NCI-H524 treated with DMSO at 0.1 percent for 48 hours (cell line): ENCODE measurements around the gene KDM4C.
A peak's percentile ranks its signal among the peaks of the same experiment; 100 is the strongest.
"Not testable (repeated sequence)": the region's sequence is repeated elsewhere in the genome, so short reads cannot be mapped to it uniquely, and the experiment has no call there.

Experiments used
- DNase-seq: peaks from one replicate; lab custom pipeline; 2025; lab: John Stamatoyannopoulos, UW

The KDM4C gene

GRCh38 chr9:7171396-7172153 is 413.8 kb downstream of the KDM4C start:
- DNase-seq, result no peak

- DNase-seq, result no peak
Measured at GRCh38 chr9:7172154-7173115, 414.7 kb downstream of the KDM4C start.

GRCh38 chr9:7173139-7173538 is 415.4 kb downstream of the KDM4C start:
- DNase-seq, result no peak

GRCh38 chr9:7174301-7174700 is 416.5 kb downstream of the KDM4C start:
- no peak for DNase-seq

- no peak for DNase-seq
Measured at GRCh38 chr9:7174884-7175283, 417.1 kb downstream of the KDM4C start.

GRCh38 chr9:7176561-7176960 is 418.8 kb downstream of the KDM4C start:
- no peak for DNase-seq

- no peak for DNase-seq
Measured at GRCh38 chr9:7177383-7177782, 419.6 kb downstream of the KDM4C start.

DNA sequence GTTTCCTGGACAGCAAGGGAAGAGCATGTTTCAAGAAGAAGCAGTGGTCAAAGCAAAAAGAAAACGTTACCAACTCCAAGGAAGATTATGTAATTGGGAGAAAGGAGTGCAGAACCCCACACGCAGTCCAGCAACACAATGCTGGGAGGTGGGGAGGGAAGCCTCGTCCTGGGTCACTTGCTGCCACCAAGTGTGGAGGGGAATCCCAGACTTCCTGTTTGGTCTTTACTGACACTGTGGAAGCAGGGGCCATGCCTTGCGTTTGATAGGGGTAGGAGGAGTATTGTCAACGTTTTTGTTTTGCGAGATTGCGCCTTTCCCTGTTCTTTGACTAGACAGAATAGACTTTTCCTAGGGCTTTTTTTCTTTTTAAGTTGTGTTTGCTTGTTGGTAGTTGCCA is 421.0 kb downstream of the KDM4C start:
- no peak for DNase-seq

- DNase-seq, result no peak
Measured at GRCh38 chr9:7180247-7180646, 422.5 kb downstream of the KDM4C start.

DNA sequence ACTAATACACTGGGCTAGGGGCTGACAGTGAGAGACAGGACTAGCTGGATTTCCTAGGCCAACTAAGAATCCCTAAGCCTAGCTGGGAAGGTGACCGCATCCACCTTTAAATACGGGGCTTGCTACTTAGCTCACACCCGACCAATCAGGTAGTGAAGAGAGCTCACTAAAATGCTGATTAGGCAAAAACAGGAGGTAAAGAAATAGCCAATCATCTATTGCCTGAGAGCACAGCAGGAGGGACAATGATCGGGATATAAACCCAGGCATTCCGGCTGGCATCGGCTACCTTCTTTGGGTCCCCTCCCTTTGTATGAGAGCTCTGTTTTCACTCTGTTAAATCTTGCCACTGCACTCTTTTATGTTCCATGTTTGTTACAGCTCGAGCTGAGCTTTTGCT is 425.4 kb downstream of the KDM4C start:
- not testable (repeated sequence) for DNase-seq

DNA sequence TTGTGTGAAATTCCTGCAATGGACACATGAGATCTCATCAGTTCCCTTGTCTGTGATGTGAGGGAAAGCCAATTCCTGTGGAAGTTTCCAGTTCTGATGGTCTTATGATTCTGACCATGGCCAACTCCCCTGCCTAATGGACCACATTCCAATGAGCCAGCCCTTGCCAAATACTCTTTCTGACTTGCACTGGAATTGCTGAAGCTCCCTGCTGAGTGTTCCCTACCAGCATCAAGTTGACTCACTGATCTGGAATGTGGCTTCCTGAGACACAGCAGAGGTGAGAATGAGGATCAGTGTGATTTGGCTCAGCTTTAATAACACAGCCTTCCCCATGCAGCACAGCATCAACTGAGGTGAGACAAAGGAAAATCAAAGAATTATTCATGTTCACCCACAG is 427.8 kb downstream of the KDM4C start:
- no peak for DNase-seq

- no peak for DNase-seq
Measured at GRCh38 chr9:7186175-7186574, 428.4 kb downstream of the KDM4C start.

- no peak for DNase-seq
Measured at GRCh38 chr9:7192266-7192665, 434.5 kb downstream of the KDM4C start.

- no peak for DNase-seq
Measured at GRCh38 chr9:7195526-7195925, 437.8 kb downstream of the KDM4C start.

DNA sequence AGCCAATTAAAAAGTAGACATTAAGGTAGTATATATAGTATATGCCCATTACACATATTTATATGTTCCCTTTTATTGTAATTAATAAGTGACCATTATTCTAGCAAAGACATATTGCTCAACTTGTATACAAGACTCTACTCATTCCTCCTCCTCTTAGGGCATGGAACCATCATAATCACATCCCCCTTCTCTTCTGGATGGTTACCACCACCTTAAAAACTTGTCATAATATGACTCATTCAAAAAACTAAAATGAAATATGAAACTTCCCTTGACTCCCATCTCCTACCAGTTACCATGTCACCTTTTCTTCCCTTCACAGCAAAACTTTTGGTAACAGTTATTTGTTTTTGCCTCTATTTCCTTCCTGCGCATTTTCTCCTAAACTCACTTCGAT is 438.7 kb downstream of the KDM4C start:
- DNase-seq, result no peak

DNA sequence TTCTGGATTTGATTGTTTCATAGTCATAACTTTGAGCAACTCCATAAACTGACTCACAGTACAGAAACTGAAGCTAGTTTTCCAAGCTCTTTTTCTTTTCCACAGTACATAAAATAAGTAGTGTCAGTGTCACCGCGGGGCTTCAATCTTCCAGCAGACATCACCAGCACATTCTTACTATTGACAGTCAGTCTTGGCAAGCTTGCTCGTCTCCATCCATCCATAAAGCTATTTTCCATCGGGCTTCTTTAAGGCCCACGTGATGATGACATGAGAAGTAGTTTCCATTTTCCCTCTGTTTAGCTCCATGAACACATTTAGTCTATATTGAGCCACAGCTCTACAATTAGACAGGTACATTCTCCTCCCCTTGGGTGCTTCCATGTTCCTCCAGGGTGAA is 443.4 kb downstream of the KDM4C start:
- no peak for DNase-seq

DNA sequence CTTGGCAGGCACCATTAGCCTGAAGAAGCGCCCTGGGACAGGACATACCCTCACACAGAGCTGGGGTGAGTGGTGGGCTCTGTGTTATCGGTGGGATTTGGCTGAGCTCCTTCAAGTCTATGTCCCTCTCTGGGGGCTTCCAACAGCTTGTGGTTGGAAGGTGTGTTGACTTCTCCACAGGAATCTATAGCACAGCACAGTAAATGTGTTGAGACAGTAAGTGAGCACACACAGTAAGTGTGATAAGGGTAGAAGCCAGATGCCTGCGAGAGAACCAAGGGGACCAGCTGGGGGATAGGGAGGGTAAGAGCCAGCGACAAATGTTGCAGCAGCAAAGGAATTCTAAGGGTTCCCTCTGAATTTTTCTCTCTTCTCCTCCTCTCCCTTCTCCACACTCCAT is 448.0 kb downstream of the KDM4C start:
- DNase-seq, result no peak

DNA sequence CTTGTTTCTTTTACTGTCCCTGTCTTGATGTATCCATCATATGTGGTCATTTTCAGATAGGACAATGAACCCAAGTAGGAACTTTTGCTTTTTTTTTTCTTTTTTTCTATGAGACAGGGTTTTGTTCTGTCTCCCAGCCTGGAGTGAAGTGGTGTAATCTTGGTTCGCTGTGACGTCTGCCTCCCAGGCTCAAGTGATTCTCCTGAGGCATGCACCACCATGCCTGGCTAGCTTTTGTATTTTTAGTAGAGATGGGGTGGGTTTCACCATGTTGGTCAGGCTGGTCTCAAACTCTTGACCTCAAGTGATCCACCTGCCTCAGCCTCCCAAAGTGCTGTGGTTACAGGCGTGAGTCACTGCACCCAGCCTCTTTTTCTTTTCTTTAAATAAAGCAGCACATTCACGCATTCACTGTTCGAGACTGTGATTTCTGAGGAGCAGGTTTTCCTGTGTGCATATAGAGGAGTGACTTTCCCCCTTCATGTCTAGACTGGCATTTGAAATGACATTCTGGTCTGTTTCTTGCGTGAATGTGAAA is 448.5 kb downstream of the KDM4C start:
- no peak for DNase-seq

GRCh38 chr9:7209016-7209715 is 451.4 kb downstream of the KDM4C start:
- DNase-seq, result no peak

DNA sequence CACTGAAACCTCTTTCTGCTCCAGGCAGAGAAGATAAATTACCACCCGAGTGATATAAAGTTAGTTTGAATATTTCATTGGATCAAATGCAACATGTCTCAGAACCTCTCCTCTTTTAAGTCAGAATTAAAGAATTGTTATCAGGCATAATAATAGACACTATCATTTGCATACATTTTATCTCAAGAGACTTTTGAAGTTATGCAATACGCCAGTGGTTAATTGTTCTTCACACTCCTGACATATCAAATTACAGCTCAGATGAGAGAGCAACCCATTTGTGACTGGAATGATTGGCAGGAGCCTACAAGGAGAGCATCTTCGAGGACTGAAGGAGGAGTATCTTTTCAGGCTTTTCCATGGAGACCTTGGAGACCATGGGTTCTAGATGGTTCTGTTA is 452.2 kb downstream of the KDM4C start:
- peak; percentile 6 for DNase-seq

DNA sequence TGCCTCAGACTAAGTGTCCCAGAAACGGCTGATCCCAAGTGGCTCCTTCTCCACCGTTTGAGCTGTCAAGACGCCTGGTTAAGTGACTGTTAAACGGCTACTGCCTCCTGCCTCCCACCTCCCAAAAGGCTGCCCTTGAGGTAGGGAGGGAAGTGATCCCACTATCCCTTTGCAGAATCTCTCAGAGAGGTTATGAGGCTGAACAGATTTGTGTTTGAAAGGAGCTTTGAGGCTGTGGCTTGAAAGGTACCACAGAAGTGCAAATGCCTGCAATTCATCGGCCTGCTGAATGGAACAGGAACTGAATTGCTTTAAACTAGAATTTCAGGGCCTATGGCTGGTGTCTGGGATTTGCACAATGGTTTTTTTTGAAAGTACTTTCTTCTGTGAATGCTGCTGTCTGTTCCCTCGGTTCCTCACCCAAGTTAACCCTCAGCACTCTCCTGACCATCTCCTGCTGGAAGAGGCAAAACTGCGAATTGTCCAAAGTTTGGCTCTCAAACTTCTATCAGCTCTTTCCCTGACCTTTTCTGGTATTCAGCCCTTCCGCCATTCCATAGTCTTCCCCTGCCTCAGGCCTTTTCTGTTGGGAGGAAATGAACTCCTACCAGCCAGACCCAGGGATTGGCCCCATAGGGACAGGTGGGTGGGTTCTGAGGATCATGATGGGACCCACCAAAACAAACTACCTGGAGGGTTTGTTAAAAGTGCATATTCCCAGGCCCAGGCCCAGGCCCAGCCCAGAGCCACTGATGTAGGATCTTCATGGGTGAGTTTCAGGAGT is 453.3 kb downstream of the KDM4C start:
- DNase-seq, result no peak
